Mesodermal cell (in vitro differentiated cells): ENCODE measurements around the gene MIER2.

Experiments
- H3K27ac ChIP-seq: 2 replicates; pipeline ENCODE4 v1.7.0; 2013; ENCODE audit warnings: mild to moderate bottlenecking, low read depth, low read length, moderate library complexity; ENCODE audit not compliant: severe bottlenecking
- H3K36me3 ChIP-seq: 2 replicates; pipeline ENCODE4 v1.7.1; 2013; ENCODE audit warnings: mild to moderate bottlenecking, low read length, moderate library complexity; ENCODE audit not compliant: control insufficient read depth, insufficient read depth
- H3K4me1 ChIP-seq: one replicate; pipeline ENCODE4 v1.7.1; 2013; ENCODE audit warnings: mild to moderate bottlenecking, low read length; ENCODE audit not compliant: insufficient read depth, control insufficient read depth, poor library complexity, severe bottlenecking
- H3K4me3 ChIP-seq: 2 replicates; pipeline ENCODE4 v1.7.0; 2013; ENCODE audit warnings: low read length, control low read depth, mild to moderate bottlenecking; ENCODE audit not compliant: insufficient read depth, poor library complexity, severe bottlenecking; ENCODE audit errors: extremely low read depth
- H3K9me3 ChIP-seq: 2 replicates; pipeline ENCODE4 v1.7.1; 2013; ENCODE audit warnings: mild to moderate bottlenecking, low read length, moderate library complexity; ENCODE audit not compliant: control insufficient read depth
- WGBS, 2 experiments: methylation state at CpG; one replicate each; pipeline ENCODE4 v1.1.5; 2013; ENCODE audit warnings: missing lambda C conversion rate in 2 of 2; ENCODE audit not compliant: insufficient coverage in 2 of 2; 5-methylcytosine and 5-hydroxymethylcytosine counted together

MIER2 gene

GRCh38 chr19:306151-306900 is 38.3 kb downstream of the MIER2 start:
- Histone ChIP-seq H3K9me3 (no peaks in the 10 kb centered on the region), H3K4me3 (no peak overlapping the region), H3K27ac (no peak overlapping the region), H3K36me3 (peaks cover 64% of the 10 kb centered on the region), H3K4me1 (peaks cover 3% of the 10 kb centered on the region)
- WGBS, 2 experiments = 94 to 97% methylated on average over 34 to 41 of the region's 50 CpGs

- H3K36me3 ChIP-seq = peaks cover 56% of the 10 kb centered on the region
- H3K9me3 ChIP-seq = no peaks in the 10 kb centered on the region
- H3K4me3 ChIP-seq = no peak overlapping the region
- 92 to 95% methylated on average over 27 to 39 of the region's 43 CpGs for WGBS, 2 experiments
- H3K4me1 ChIP-seq = peaks cover 3% of the 10 kb centered on the region
- no peak overlapping the region for H3K27ac ChIP-seq
Observed at GRCh38 chr19:305240-306150, 39.1 kb downstream of the MIER2 start.

DNA sequence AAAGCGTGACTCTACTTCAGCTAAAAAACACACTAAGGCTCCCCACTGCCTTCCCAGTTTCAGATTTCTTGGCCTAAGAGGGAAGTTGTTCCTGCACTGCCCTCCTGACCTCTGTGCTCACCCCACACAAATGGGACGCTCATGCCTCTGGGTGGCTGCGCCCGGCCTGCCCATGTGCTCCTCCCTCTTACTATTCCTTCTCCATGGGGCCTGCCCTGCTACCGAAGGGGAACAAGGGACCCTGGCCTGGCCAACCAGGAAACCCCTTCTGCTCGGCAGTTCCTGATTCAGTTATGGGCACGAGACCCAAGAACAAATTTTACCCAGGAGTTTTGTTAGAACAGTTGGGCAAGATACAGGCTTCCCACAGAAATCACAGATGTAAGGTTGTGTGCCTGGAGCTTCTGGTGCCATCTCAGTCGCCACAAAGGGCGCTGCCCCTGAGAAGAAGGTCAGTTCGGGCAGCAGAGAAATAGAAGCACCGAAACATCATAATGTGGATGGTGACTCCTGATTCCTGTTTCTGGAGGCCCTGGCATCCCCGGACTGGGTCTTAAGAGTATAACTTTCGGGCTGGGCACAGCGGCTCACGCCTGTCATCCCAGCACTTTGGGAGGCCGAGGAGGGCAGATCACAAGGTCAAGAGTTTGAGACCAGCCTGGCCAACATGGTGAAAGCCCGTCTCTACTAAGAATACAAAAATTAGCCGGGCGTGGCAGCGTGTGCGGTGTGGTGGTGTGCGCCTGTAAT is 47.9 kb downstream of the MIER2 start:
- Histone ChIP-seq H3K4me1 (peaks cover 7% of the 10 kb centered on the region), H3K4me3 (no peak overlapping the region), H3K27ac (no peak overlapping the region), H3K9me3 (no peaks in the 10 kb centered on the region), H3K36me3 (peaks cover under 1% of the 10 kb centered on the region)
- 89 to 91% methylated on average over 21 to 22 of the region's 22 CpGs for WGBS, 2 experiments

GRCh38 chr19:295687-296370 is 48.8 kb downstream of the MIER2 start:
- H3K9me3 ChIP-seq = no peaks in the 10 kb centered on the region
- peaks cover 7% of the 10 kb centered on the region for H3K4me1 ChIP-seq
- H3K36me3 ChIP-seq = no peaks in the 10 kb centered on the region
- 83 to 92% methylated on average over 5 to 12 of the region's 13 CpGs for WGBS, 2 experiments
- no peak overlapping the region for H3K4me3 ChIP-seq
- H3K27ac ChIP-seq = no peak overlapping the region

- Histone ChIP-seq H3K36me3 (no peaks in the 10 kb centered on the region), H3K27ac (no peak overlapping the region), H3K4me1 (peaks cover 12% of the 10 kb centered on the region), H3K9me3 (no peaks in the 10 kb centered on the region), H3K4me3 (no peak overlapping the region)
- 18 to 23% methylated on average over 30 to 37 of the region's 38 CpGs for WGBS, 2 experiments
Observed at GRCh38 chr19:294946-295686, 49.5 kb downstream of the MIER2 start.

DNA sequence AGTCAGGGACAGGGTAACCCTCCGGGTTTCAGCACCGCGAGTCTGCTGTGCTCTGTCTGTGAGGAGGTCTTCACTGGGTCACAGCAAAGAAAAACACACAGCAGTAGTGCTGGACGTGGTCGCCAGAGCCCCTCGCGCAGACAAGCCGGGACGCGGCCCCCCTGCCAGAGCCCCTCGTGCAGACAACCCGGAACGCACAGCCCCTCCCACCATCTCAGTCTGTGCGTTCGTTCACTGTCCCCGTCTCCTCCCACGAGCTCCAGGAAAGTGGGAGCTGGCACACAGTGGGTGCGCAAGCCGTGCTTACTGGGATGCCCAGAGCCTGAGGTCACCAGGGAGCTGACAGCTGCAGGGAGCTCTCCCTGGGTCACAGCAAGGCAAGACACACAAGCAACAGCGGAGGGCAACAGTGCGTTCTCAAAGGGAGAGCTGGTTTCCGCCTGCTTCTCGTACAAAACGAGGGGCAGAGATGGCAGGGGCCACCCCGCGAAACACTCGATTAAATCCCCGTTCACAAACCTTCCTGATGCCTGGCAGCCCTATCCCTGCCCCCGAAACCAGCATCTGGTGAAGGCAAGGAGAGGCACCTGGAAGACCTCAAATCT is 50.2 kb downstream of the MIER2 start:
- Histone ChIP-seq H3K4me3 (no peak overlapping the region), H3K27ac (no peak overlapping the region), H3K4me1 (peaks cover 12% of the 10 kb centered on the region), H3K36me3 (no peaks in the 10 kb centered on the region), H3K9me3 (no peaks in the 10 kb centered on the region)
- 61 to 65% methylated on average over 26 to 27 of the region's 29 CpGs for WGBS, 2 experiments

- H3K36me3 ChIP-seq = no peaks in the 10 kb centered on the region
- WGBS, 2 experiments = 91 to 92% methylated on average over 9 to 14 of the region's 14 CpGs
Observed at GRCh38 chr19:293436-294110, 51.0 kb downstream of the MIER2 start.

DNA sequence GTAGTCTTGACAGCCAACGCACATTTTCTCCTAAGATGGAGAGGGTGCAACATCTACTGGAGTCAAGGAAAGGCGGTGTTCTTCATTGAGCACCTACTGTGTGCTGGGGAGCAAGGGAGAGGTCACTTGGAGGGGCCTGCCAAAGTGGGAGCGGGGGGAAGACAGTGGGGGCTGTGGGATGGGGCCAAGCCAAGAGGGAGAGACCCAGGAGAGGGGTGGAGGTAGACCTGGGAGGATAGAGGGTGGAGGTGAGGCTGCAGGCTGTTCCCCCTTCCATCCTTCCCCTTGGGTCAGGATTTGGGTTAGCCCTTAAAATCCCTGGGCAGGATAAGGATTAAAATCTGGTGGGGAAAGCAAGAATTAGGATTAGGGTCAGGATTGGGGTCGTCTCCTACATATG is 51.6 kb downstream of the MIER2 start:
- WGBS, 2 experiments = 100% methylated on average over 1 to 2 of the region's 4 CpGs
- no peaks in the 10 kb centered on the region for H3K36me3 ChIP-seq

More at GRCh38 chr19:293436-294110, 51.0 kb downstream of the MIER2 start:
- peaks cover 12% of the 10 kb centered on the region for H3K4me1 ChIP-seq
- H3K4me3 ChIP-seq = no peak overlapping the region
- H3K9me3 ChIP-seq = no peaks in the 10 kb centered on the region
- H3K27ac ChIP-seq = no peak overlapping the region

GRCh38 chr19:292281-292884 is 52.2 kb downstream of the MIER2 start:
- H3K4me1 ChIP-seq = peaks cover 12% of the 10 kb centered on the region
- no peaks in the 10 kb centered on the region for H3K9me3 ChIP-seq
- H3K4me3 ChIP-seq = no peak overlapping the region
- H3K36me3 ChIP-seq = no peaks in the 10 kb centered on the region
- WGBS, 2 experiments = 90 to 91% methylated on average over 11 to 13 of the region's 15 CpGs
- H3K27ac ChIP-seq = no peak overlapping the region

More for the DNA sequence above, 51.6 kb downstream of the MIER2 start:
- H3K4me1 ChIP-seq = peaks cover 12% of the 10 kb centered on the region
- H3K27ac ChIP-seq = no peak overlapping the region
- no peak overlapping the region for H3K4me3 ChIP-seq
- no peaks in the 10 kb centered on the region for H3K9me3 ChIP-seq
